Activated T-cell treated with anti-CD3 and anti-CD28 coated beads for 24 hours (primary cell): ENCODE results near the gene YES1.
A peak's percentile ranks its signal among the peaks of the same experiment; 100 is the strongest.
"Not testable (repeated sequence)": the region's sequence is repeated elsewhere in the genome, so short reads cannot be mapped to it uniquely, and the experiment has no call there.

Experiments
- DNase-seq: peaks from one replicate; pipeline ENCODE4 v3.0.0-alpha.2; 2020; ENCODE audit warnings: low read depth

The YES1 gene

DNA sequence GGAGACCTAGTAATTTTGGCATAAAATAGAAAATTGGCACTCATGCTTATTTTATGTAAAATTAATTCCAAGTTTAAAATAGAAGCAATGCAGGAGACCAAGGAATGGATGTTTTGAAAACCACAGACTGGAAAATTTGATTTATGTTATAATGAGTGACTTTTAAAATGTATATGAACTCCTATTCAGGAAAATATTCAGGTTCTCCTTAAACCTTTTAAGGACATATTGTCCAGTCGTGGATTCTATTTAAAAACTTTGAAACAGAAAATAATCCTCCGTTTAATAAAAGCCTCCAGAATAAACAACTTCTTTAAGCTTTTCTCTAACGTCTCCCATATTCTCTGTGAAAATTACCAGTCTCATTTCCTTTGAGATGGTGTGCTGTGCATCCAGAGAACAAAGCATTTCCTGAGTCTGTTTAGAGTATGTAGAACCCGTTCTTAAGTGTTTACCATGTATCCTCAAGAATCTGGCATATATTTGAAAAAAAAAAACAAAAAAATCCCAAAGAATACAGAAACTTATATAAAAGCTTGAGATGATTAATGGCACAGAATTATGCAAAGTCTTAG, 8.6 kb upstream of the YES1 start:
- no peak for DNase-seq

DNA sequence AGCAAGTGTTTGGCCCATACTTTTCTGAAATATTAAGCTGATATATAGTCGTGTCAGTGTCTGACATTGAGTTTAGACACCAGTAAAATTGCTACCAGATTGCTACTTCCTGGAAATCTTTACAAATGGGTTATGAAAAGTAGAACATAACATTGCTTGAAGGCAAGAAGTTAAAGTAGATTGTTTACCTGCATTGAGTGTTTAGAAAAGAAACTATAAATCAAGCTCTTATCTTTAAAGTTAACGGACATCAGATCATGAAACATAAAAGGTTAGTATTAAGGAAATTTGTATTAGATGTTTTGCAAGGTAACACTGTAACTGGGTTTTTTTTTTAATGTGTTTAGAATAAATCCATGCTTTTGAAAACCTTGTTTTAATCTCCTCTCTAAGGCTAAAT, 4.8 kb upstream of the YES1 start:
- no peak for DNase-seq

GRCh38 chr18:816088-816653, 4.1 kb upstream of the YES1 start:
- DNase-seq = no peak

- no peak for DNase-seq
These were observed 3.3 kb upstream of the YES1 start for GRCh38 chr18:815353-815752.

DNA sequence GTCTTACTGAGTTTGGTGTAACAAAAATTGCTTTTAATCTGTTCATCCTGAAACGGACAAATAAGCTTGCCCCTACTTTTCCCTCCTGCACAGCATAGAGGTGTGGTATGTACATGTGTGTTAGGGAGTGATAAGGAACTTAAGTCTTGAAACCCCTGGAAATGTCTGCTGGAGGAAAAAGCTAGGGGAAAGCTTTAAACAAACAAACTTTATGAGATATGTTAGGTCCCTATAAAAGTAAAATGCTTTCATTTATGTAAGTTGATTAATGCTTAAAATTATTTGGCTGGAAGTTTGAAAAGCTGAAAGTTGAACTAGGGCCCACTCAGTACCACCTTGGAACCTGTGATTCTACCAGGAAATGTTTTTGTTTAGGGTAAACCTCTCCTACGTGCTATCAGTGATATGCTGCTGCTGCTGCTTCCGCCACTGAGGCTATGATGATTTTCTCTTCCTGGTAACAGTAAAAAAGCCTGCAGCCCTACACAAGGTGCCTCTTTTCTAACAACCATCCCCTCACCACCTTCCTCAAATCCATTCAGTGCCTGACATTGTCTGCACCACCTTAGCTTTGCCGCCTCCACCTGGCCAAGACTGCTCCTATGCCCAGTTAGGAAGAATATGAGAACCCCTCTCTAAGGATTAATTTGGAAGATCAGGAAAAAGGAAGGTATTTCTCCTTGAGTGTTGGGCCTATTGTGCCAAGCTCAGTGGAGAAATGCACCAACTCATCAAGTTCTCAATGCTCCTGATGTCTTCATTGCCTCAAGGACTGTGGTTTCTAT, 2.5 kb upstream of the YES1 start:
- DNase-seq = no peak

- no peak for DNase-seq
These were observed 1.4 kb upstream of the YES1 start for GRCh38 chr18:813172-814071.

GRCh38 chr18:812376-813171, 532 bp upstream of the YES1 start:
- DNase-seq = peak; percentile 57

DNA sequence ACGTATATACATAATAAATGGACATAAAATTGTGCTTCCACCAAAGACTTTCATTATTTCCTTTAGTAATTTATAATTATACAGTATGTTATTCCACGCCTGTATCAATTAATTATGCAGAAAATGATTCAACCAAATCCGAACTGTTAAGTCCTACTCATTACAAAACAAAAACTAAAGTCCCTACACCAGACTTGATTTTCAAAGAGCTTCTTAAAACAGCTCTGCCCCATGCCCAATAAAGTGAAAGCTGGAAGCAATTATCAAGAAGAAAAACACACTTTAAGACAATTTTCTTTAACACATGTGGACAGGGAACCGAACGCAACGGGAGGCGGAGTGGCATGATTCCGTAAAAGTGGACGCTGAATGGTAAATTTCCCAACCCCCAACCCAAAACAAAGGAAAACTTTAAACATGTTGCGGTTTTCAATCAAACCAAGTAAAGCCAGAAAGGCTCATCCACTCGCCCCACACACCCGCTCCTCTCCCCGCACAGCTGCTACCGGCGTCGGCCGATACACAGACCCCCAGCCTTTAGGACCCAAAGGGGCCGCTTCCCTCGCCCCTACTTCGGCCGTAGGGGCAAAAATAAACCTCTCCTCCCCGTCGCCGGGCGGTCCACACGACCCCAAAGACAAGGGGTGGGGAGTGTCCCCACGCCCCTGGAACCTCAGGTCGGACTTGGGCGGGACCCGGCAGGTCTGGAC, 705 bp downstream of the YES1 start:
- DNase-seq = no peak

DNA sequence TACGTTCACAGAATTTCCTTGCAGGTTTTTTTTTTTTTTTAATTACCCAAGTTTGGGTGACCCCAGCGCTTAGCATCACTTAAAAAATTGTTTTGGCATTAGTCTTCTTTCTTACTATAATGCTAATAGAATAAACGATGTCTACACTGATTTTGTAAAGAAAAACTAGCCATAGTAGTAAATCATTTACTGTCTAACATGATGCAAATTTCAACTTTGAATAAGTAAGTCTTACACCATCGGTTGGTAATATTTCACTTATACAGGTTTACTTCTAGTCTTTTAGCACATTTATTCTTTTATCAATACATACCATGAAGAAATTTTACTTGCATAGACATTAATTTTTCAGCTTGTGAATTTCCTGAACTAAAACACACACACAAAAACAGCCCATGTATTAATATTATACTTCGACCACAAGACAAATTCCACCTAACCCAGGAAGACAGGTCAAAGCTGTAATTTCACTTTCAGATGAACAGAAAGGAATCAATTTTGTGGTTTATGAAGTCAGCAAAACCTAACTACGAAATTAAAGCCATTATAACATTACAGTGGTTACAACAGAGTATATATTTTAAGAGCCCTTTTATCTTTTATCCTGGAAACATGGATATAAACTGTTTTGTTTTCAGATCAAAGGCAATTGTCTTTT, 1.9 kb downstream of the YES1 start:
- no peak for DNase-seq

DNA sequence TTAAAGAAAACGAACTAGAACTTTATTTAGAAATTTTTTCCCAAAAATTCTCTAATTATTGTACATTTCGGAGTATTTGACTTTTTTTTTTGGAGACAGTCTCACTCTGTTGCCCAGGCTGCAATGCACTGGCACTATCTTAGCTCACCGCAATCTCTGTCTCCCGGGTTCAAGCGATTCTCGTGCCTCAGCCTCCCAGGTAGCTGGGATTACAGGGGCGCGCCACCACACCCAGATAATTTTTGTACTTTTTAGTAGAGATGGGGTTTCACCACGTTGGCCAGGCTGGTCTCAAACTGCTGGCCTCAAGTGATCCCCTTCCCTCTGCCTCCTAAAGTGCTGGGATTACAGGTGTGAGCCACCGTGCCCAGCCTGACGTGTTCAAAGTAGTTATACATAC, 2.8 kb downstream of the YES1 start:
- not testable (repeated sequence) for DNase-seq

- DNase-seq = no peak
These were observed 3.5 kb downstream of the YES1 start for GRCh38 chr18:808502-808901.

DNA sequence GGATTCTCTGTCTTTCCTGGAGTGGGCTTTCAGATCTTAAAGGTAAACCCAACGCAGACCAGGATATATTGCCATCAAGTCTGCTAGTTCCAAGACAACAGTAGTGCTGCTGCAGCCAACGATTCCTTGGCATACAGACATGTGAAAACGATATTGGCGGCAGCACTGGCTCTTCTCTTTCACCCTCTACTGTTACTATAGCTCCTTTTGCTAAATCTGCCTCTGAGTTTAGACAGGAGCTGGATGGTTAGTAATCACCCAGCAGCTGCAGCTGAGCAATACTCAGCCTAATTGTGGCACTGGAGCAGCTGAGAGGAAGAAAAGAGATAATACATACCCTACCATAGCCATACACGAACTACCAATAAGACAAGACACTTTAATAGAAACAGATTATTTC, 4.0 kb downstream of the YES1 start:
- no peak for DNase-seq

- no peak for DNase-seq
These were observed 6.3 kb downstream of the YES1 start for GRCh38 chr18:805755-806110.

DNA sequence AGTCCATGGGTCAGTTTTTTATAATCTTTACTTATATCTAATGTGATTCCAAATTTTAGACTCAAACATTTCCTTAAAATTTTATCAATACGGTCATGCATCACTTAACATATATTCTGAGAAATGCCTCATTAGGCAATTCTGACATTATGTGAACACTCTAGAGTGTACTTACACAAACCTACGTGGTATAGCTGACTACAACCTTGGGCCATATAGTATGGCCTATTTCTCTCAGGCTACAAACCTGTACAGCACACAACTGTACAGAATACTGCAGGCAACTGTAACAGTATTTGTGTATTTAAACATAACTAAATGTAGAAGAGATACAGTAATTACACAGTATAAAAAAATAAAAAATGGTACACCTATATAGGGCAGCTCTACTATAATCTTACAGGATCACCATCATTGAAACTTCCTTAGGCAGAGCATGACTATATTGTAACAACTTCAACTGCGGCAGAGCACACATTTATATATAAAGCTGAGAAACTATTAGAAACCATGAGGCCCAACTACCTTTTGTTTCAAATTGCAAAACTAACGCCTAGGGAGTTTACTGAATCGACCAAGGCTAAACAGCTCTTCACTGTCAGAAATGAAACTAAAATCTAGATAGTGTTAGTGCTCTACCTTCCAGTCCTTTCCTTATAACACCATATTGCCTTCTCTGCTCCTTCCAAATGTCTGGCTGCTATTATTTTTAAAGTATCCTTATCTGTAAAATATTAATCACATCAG, 6.9 kb downstream of the YES1 start:
- no peak for DNase-seq

GRCh38 chr18:801137-801536, 10.9 kb downstream of the YES1 start:
- DNase-seq = no peak

GRCh38 chr18:799943-800342, 12.1 kb downstream of the YES1 start:
- no peak for DNase-seq

GRCh38 chr18:795383-795782, 16.7 kb downstream of the YES1 start:
- not testable (repeated sequence) for DNase-seq

DNA sequence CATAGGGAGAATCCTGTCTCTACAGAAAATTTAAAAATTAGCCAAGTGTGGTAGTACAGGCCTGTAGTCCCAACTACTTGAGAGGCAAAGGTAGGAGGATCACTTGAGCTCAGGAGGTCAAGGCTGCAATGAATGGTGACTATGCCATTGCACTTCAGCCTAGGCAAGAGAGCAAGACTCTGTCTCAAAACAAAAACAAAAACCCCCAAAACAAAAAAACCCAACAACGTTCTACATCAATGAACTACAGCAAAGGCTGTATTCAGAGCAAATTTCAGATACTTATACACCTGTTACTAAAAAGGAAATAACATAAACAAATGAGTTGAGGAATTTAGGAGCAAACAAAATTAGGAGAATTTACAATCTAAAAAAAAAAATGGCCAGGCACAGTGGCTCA, 22.6 kb downstream of the YES1 start:
- DNase-seq = no peak

DNA sequence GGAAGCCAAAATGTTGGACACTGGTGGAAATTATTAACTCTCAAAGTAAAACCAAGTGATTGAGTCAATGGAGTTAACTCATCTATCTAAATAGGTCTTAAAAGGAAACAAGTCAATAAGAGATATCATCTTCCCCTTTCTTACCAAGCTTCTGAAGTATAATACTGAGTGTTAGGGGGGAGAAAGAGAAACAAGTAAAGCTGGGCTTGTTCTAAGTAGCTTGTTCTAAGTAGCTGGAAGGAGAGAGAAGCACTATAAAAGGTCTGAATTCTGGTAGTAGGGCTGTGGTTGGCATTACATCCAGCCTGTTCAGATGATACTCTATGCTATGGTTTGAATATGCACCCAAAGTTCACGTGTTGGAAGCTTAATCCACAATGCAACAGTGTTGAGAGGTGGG, 26.8 kb downstream of the YES1 start:
- no peak for DNase-seq
